ENCODE results near the gene SNRNP35. TPM values are rescaled to one million over a fixed set of nuclear protein-coding genes. Genes with fewer than 3 reads are reported as not detected.

Gene SNRNP35
- total RNA-seq, 2 experiments from 2014 or later: 26.2 to 28.6 TPM

DNA sequence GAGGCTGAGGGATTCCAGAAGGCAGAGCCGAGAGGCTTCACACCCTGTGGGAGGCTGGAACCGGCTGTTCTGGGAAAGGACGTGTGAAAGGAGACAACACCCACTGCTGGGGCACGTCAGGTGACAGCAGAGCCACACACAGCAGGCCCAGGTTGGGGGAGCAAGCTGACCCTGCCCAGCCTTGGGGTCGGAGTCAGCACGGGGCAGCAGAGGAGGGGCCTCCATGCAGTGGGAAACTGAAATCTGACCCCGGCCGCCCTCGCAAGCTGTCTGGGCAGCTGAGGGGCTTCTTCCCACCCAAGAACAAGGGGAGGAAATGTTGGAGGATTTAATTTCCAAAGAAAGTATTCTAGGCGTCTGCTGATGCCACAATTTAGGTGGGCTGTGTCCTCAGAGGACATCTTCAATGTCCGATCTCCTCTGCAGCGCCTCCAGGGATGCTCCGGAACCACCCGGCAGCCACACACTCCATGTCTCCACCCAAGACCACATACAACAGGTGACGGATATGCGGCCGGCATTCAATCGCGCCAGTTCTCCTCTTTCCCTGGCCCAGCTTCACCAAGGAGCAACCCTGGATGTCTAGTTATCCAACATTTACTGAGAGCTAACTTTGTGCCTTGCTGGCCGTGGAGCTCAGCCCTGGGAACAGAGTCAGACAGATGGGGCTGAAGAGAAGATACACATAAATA is 30.7 kb downstream of the SNRNP35 start:
- Histone ChIP-seq H3K36me3 (ENCODE audit: insufficient read depth, low read length) (no peaks in the 10 kb centered on the region), H3K4me1 (ENCODE audit: insufficient read depth, low read length) (peaks cover 16% of the 10 kb centered on the region), H3K4me3 (ENCODE audit: low read length) (no peak overlapping the region), H3K9me3 (ENCODE audit: control insufficient read depth in 1 of 2, insufficient read depth in 1 of 2, low read length in 2 of 2) (no peaks in the 10 kb centered on the region), H3K27me3 (ENCODE audit: control insufficient read depth in 1 of 2, insufficient read depth in 2 of 2, low read length in 2 of 2) (no peaks in the 10 kb centered on the region), H3K27ac (ENCODE audit: low read depth in 1 of 2, low read length in 2 of 2) (no peak overlapping the region)
- intact Hi-C loops (cut with DNase I, micrococcal nuclease): no loop called here
- Mint-ChIP-seq H3K4me3 (no peak overlapping the region), H3K4me1 (ENCODE audit: low read depth) (peaks cover 23% of the 10 kb centered on the region), H3K9me3 (no peaks in the 10 kb centered on the region), H3K36me3 (ENCODE audit: low read depth) (no peaks in the 10 kb centered on the region), H3K27ac (no peak overlapping the region), H3K27me3 (no peaks in the 10 kb centered on the region)
- ChIA-PET POLR2A (no interaction called here), CTCF (interaction anchor here (1.0 kb wide), 1 partner anchor 28 kb away, joined by 3 read pairs; no protein-coding TSS in a partner anchor)
- DNase-seq: no peak
- TF ChIP-seq CTCF (IDR thresholded peaks at IDR 0.05): no peak
- no peak for ATAC-seq (ENCODE audit: poor library complexity)

- no peak overlapping the region for H3K4me3 Mint-ChIP-seq
- H3K27me3 Mint-ChIP-seq: no peaks in the 10 kb centered on the region
- peaks cover 7% of the 10 kb centered on the region for H3K4me1 ChIP-seq (ENCODE audit: insufficient read depth, low read length)
- H3K27ac ChIP-seq (ENCODE audit: low read depth in 1 of 2, low read length in 2 of 2): no peak overlapping the region
- ChIA-PET POLR2A (no interaction called here), CTCF (interaction anchor here (1.0 kb wide), 1 partner anchor 29 kb away, joined by 3 read pairs; no protein-coding TSS in a partner anchor)
- TF ChIP-seq CTCF (IDR thresholded peaks at IDR 0.05): no peak
- H3K4me1 Mint-ChIP-seq (ENCODE audit: low read depth): peaks cover 14% of the 10 kb centered on the region
- no peaks in the 10 kb centered on the region for H3K36me3 Mint-ChIP-seq (ENCODE audit: low read depth)
- no peaks in the 10 kb centered on the region for H3K36me3 ChIP-seq (ENCODE audit: insufficient read depth, low read length)
- DNase-seq: no peak
- ATAC-seq (ENCODE audit: poor library complexity): no peak
- no peak overlapping the region for H3K4me3 ChIP-seq (ENCODE audit: low read length)
- intact Hi-C loops (cut with DNase I, micrococcal nuclease): no loop called here
- no peaks in the 10 kb centered on the region for H3K27me3 ChIP-seq (ENCODE audit: control insufficient read depth in 1 of 2, insufficient read depth in 2 of 2, low read length in 2 of 2)
- H3K27ac Mint-ChIP-seq: no peak overlapping the region
- no peaks in the 10 kb centered on the region for H3K9me3 ChIP-seq (ENCODE audit: control insufficient read depth in 1 of 2, insufficient read depth in 1 of 2, low read length in 2 of 2)
- no peaks in the 10 kb centered on the region for H3K9me3 Mint-ChIP-seq
Measured at GRCh38 chr12:123489580-123489979, 31.6 kb downstream of the SNRNP35 start.

DNA sequence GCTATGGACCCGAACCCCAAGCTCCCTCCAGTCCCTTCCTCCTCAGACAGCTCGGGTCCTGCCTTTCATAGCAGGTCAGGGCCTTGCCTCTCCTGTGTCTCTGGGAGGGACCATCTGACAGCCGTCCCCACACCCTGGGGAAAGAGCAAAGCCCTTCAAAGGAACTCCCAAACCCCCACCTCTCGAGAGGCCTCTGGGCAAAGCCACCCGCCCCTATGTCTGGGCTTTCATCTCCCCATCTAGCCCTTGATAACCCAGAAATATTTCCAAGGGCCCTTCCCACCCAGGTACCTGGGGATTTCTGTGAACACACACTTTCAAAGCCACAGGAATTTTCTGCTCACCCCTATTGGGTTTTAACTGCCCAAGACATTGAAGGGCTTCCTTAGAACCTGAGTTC is 32.1 kb downstream of the SNRNP35 start:
- peaks cover 2% of the 10 kb centered on the region for H3K4me1 ChIP-seq (ENCODE audit: insufficient read depth, low read length)
- ChIA-PET POLR2A (no interaction called here), CTCF (interaction anchor here (1.0 kb wide), 1 partner anchor 30 kb away, joined by 3 read pairs; no protein-coding TSS in a partner anchor)
- no peaks in the 10 kb centered on the region for H3K9me3 Mint-ChIP-seq
- H3K27me3 ChIP-seq (ENCODE audit: control insufficient read depth in 1 of 2, insufficient read depth in 2 of 2, low read length in 2 of 2): no peaks in the 10 kb centered on the region
- H3K36me3 ChIP-seq (ENCODE audit: insufficient read depth, low read length): no peaks in the 10 kb centered on the region
- no peak overlapping the region for H3K4me3 Mint-ChIP-seq
- H3K27ac Mint-ChIP-seq: no peak overlapping the region
- no peaks in the 10 kb centered on the region for H3K36me3 Mint-ChIP-seq (ENCODE audit: low read depth)
- H3K4me3 ChIP-seq (ENCODE audit: low read length): no peak overlapping the region
- intact Hi-C loops (cut with DNase I, micrococcal nuclease): no loop called here
- DNase-seq (no peak), ATAC-seq (ENCODE audit: poor library complexity) (no peak)
- no peaks in the 10 kb centered on the region for H3K9me3 ChIP-seq (ENCODE audit: control insufficient read depth in 1 of 2, insufficient read depth in 1 of 2, low read length in 2 of 2)
- TF ChIP-seq CTCF (IDR thresholded peaks at IDR 0.05): no peak
- peaks cover 9% of the 10 kb centered on the region for H3K4me1 Mint-ChIP-seq (ENCODE audit: low read depth)
- no peak overlapping the region for H3K27ac ChIP-seq (ENCODE audit: low read depth in 1 of 2, low read length in 2 of 2)
- no peaks in the 10 kb centered on the region for H3K27me3 Mint-ChIP-seq

All from CD4-positive, alpha-beta T cell (primary cell).